Erythroblast (primary cell): ENCODE data around the gene XIRP2.

ENCODE experiments used
- DNase-seq, 2 experiments: peaks; one replicate each; lab custom pipeline; 2025; lab: John Stamatoyannopoulos, UW
- GATA1 ChIP-seq: IDR thresholded peaks from 2 replicates; pipeline ENCODE4 v1.6.1; 2011; ENCODE audit warnings: low read depth, mild to moderate bottlenecking, control low read depth, low read length, moderate library complexity
- POLR2A ChIP-seq: IDR thresholded peaks from 2 replicates; pipeline ENCODE4 v1.6.1; 2011; ENCODE audit warnings: mild to moderate bottlenecking, low read length

The XIRP2 gene

GRCh38 chr2:166900700-166901099, 12.4 kb downstream of the XIRP2 start:
- TF ChIP-seq GATA1 (no peak), POLR2A (no peak)

GRCh38 chr2:166901336-166901735, 13.1 kb downstream of the XIRP2 start:
- TF ChIP-seq GATA1 = no peak
- no peak for TF ChIP-seq POLR2A

More at GRCh38 chr2:166900700-166901099, 12.4 kb downstream of the XIRP2 start:
- DNase-seq = no peak

GRCh38 chr2:166916987-166917386, 28.7 kb downstream of the XIRP2 start:
- no peak for DNase-seq
- TF ChIP-seq GATA1 (no peak), POLR2A (no peak)

More at GRCh38 chr2:166901336-166901735, 13.1 kb downstream of the XIRP2 start:
- DNase-seq = no peak

GRCh38 chr2:166917415-166917814, 29.1 kb downstream of the XIRP2 start:
- no peak for DNase-seq
- no peak for TF ChIP-seq GATA1
- TF ChIP-seq POLR2A = no peak

- DNase-seq = no peak
- no peak for TF ChIP-seq POLR2A
- TF ChIP-seq GATA1 = no peak
Measured at GRCh38 chr2:166921261-166921896, 33.1 kb downstream of the XIRP2 start.

- DNase-seq = no peak
- TF ChIP-seq POLR2A (no peak), GATA1 (no peak)
Measured at GRCh38 chr2:166924967-166925366, 36.7 kb downstream of the XIRP2 start.

- TF ChIP-seq GATA1 = no peak
- TF ChIP-seq POLR2A = no peak
- DNase-seq = no peak
Measured at GRCh38 chr2:166926657-166927056, 38.4 kb downstream of the XIRP2 start.

GRCh38 chr2:166932032-166932431, 43.8 kb downstream of the XIRP2 start:
- no peak for TF ChIP-seq GATA1
- no peak for TF ChIP-seq POLR2A
- no peak for DNase-seq

GRCh38 chr2:166934817-166935216, 46.5 kb downstream of the XIRP2 start:
- no peak for TF ChIP-seq POLR2A
- TF ChIP-seq GATA1 = no peak
- DNase-seq = no peak

- no peak for DNase-seq
- TF ChIP-seq GATA1 (no peak), POLR2A (no peak)
Measured at GRCh38 chr2:166942377-166942776, 54.1 kb downstream of the XIRP2 start.

GRCh38 chr2:166944909-166945308, 56.6 kb downstream of the XIRP2 start:
- TF ChIP-seq POLR2A = no peak
- no peak for TF ChIP-seq GATA1
- no peak for DNase-seq

GRCh38 chr2:166957686-166958085, 69.4 kb downstream of the XIRP2 start:
- TF ChIP-seq GATA1 (no peak), POLR2A (no peak)
- DNase-seq = no peak

GRCh38 chr2:166958986-166959481, 70.8 kb downstream of the XIRP2 start:
- DNase-seq = no peak
- no peak for TF ChIP-seq GATA1
- no peak for TF ChIP-seq POLR2A

GRCh38 chr2:166959556-166959955, 71.3 kb downstream of the XIRP2 start:
- no peak for DNase-seq
- TF ChIP-seq POLR2A (no peak), GATA1 (no peak)

- TF ChIP-seq POLR2A (no peak), GATA1 (no peak)
- DNase-seq = no peak
Measured at GRCh38 chr2:166960702-166961270, 72.5 kb downstream of the XIRP2 start.
